ENCODE results near the gene PFKM. TPM values are rescaled to one million over a fixed set of nuclear protein-coding genes. Genes with fewer than 3 reads are reported as not detected.

Gene PFKM
- total RNA-seq (2014; rRNA removed; shearing (Covaris generic)) (35.8 and 41.1 TPM in 2 replicates), polyA plus RNA-seq (2016; fragmentation: Nextera tagmentation; extraction: Ambion mirVana) (27.6 and 28.8 TPM in 2 replicates)

DNA sequence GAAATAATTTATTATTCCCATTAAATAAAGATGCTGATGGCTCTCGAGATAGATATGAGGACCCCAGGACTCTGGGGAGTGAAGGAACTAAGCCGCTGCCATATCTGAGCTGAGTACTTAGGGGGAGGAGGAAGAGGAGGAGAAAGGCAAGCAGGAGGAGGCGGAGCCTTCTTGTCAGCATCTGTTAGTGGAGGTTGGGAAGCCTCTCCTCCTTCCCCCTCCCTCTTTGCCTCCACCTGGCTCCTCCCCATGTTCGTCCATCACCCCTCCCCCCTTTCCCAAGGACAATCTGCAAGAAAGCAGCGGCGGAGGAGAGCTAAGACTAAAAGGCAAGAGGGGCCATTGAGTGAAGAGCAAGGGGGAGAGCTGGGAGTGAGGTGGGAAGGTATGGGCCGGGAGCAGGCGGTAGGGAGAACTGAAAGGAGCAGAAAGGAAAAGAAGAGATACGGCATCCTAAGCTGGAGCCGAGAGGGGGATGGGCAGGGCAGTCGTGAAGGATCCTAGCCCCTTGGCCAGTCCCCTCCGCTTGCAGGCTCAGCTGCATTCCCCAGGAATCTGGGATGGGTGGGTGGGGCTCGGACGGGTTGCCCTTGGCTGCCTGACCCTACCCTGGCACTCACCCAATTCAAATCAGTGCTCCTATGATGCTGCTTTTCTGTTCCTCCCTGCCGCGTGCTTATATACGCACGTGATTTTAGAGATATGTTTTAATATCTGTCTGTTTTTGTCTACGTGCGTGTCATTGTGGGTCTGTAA is at the start of gene PFKM:
Gene PFKM, plus strand, starts transcription at position 287 of the 756 bp plus-strand sequence. CDS start 3,411 bp downstream, outside the sequence.
- Histone ChIP-seq H4K20me1 (ENCODE audit: insufficient read depth) (no peaks in the 10 kb centered on the region), H3K4me2 (ENCODE audit: unreplicated experiment) (peak within 1 kb of the TSS; percentile 76), H3K4me3 (peak within 1 kb of the TSS; percentile 91), H3K27me3 (replicated peaks; ENCODE audit: insufficient read depth) (no peaks in the 10 kb centered on the region), H3K27ac (peak within 1 kb of the TSS; percentile 38), H3K4me1 (ENCODE audit: insufficient read depth) (peaks cover 5% of the 10 kb centered on the region; the same call in 1 of the 2 replicates), H2AFZ (peak within 1 kb of the TSS; percentile 85), H3K9me2 (ENCODE audit: insufficient read depth) (no peaks in the 10 kb centered on the region), H3K36me3 (ENCODE audit: low read depth) (no peaks in the 10 kb centered on the region), H3K79me2 (ENCODE audit: insufficient read depth) (peaks cover 26% of the 10 kb centered on the region), H3K9ac (peak within 1 kb of the TSS; percentile 81), H3F3A (ENCODE audit: insufficient read depth) (no peaks in the 10 kb centered on the region), H3K9me3 (ENCODE audit: low read depth) (no peaks in the 10 kb centered on the region)
- in situ Hi-C loops (cut with MboI) = no loop called here
- peak; percentile 94 for DNase-seq
- no peak for TF ChIP-seq EZH2phosphoT487 (IDR thresholded peaks at IDR 0.05; ENCODE audit: insufficient read depth, low read depth)
- TF ChIP-seq EZH2 (IDR thresholded peaks at IDR 0.05; ENCODE audit: insufficient read depth, poor library complexity, severe bottlenecking) = no peak
- 1 to 2% methylated on average over 20 of the region's 20 CpGs for WGBS, 2 experiments (ENCODE audit: low coverage in 1 of 2, low lambda C conversion rate in 2 of 2, missing lambda C conversion rate in 2 of 2)

DNA sequence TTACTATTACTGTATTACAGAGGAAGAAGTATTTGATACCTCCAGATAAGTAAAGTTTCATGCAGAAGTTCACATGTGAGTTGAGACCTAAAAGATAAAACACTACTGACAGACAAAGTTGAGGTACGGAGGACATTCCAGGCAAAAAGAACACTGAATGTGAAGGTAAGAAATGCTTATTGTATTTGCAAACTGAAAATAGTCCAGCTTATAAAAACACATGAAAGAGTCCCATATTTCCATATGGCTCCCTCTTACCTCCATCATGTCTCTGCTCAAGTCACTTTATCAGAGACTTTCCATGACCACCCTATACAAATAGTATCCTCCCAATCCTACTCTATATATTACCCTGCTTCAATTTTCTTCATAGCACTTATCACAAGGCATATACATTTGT is 49.1 kb upstream of the PFKM start:
- no peaks in the 10 kb centered on the region for H3K9me2 ChIP-seq (ENCODE audit: insufficient read depth)
- no peak overlapping the region for H3K4me3 ChIP-seq
- H4K20me1 ChIP-seq (ENCODE audit: insufficient read depth) = no peaks in the 10 kb centered on the region
- no peaks in the 10 kb centered on the region for H3K79me2 ChIP-seq (ENCODE audit: insufficient read depth)
- no peak for DNase-seq
- no peak overlapping the region for H3K9ac ChIP-seq
- peaks cover 4% of the 10 kb centered on the region; the same call in 1 of the 2 replicates for H3K4me1 ChIP-seq (ENCODE audit: insufficient read depth)
- 94 to 100% methylated on average over 1 of the region's 1 CpG for WGBS, 2 experiments (ENCODE audit: low coverage in 1 of 2, low lambda C conversion rate in 2 of 2, missing lambda C conversion rate in 2 of 2)
- no peak overlapping the region for H2AFZ ChIP-seq
- no peak overlapping the region for H3K4me2 ChIP-seq (ENCODE audit: unreplicated experiment)
- no peak overlapping the region for H3K27ac ChIP-seq
- no peaks in the 10 kb centered on the region for H3K27me3 ChIP-seq (replicated peaks; ENCODE audit: insufficient read depth)
- in situ Hi-C loops (cut with MboI) = no loop called here
- H3K36me3 ChIP-seq (ENCODE audit: low read depth) = peaks cover 35% of the 10 kb centered on the region
- no peak for TF ChIP-seq EZH2 (IDR thresholded peaks at IDR 0.05; ENCODE audit: insufficient read depth, poor library complexity, severe bottlenecking)
- no peak for TF ChIP-seq EZH2phosphoT487 (IDR thresholded peaks at IDR 0.05; ENCODE audit: insufficient read depth, low read depth)
- no peaks in the 10 kb centered on the region for H3K9me3 ChIP-seq (ENCODE audit: low read depth)
- peaks cover 10% of the 10 kb centered on the region for H3F3A ChIP-seq (ENCODE audit: insufficient read depth)

DNA sequence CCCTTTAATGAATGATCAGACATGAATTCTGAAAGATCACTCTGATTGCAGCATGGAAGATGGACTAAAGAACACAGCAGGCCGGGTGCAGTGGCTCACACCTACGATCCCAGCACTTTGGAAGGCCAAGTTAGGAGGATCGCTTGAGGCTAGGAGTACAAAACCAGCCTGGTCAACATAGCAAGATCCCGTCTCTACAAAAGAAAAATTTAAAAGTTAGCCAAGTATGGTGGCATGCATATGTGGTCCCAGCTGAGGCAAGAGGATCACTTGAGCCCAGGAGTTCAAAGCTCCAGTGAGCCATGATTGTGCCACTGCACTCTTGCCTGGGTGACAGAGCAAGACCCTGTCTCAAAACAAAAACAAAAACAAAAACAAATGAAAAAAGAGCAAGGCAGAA is 48.4 kb upstream of the PFKM start:
- no peak overlapping the region for H3K4me2 ChIP-seq (ENCODE audit: unreplicated experiment)
- 95 to 97% methylated on average over 4 of the region's 4 CpGs for WGBS, 2 experiments (ENCODE audit: low coverage in 1 of 2, low lambda C conversion rate in 2 of 2, missing lambda C conversion rate in 2 of 2)
- in situ Hi-C loops (cut with MboI) = no loop called here

DNA sequence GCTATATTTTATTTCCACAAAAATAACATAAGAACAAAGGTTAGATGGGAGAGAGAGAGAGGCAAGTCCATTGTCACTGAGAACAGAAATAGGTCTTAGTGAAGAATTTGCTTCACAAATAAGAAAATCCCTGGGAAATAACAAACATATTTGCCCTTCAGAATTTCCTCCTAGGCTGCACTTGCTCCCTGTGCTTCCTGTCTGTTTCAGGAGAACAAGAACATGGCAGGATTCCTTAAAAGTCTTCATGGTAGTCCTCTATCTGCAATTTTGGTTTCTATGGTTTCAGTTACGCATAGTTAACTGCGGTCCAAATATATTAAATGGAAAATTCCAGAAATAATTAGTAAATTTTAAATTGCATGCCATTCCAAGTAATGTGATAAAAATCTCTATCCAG is 47.4 kb upstream of the PFKM start:
- peaks cover 23% of the 10 kb centered on the region; the same call in 1 of the 2 replicates for H3K36me3 ChIP-seq (ENCODE audit: low read depth)
- WGBS, 2 experiments (ENCODE audit: low coverage in 1 of 2, low lambda C conversion rate in 2 of 2, missing lambda C conversion rate in 2 of 2) = 98 to 100% methylated on average over 2 of the region's 2 CpGs
- in situ Hi-C loops (cut with MboI) = no loop called here

More for the DNA sequence above, 48.4 kb upstream of the PFKM start:
- no peak overlapping the region for H3K9ac ChIP-seq
- peaks cover 4% of the 10 kb centered on the region; the same call in 1 of the 2 replicates for H3K4me1 ChIP-seq (ENCODE audit: insufficient read depth)
- H4K20me1 ChIP-seq (ENCODE audit: insufficient read depth) = no peaks in the 10 kb centered on the region
- H3K27me3 ChIP-seq (replicated peaks; ENCODE audit: insufficient read depth) = no peaks in the 10 kb centered on the region
- peaks cover 10% of the 10 kb centered on the region for H3F3A ChIP-seq (ENCODE audit: insufficient read depth)
- DNase-seq = no peak
- H2AFZ ChIP-seq = no peak overlapping the region
- H3K36me3 ChIP-seq (ENCODE audit: low read depth) = peaks cover 30% of the 10 kb centered on the region; the same call in 1 of the 2 replicates
- no peak overlapping the region for H3K4me3 ChIP-seq
- no peak overlapping the region for H3K27ac ChIP-seq
- H3K9me2 ChIP-seq (ENCODE audit: insufficient read depth) = no peaks in the 10 kb centered on the region
- H3K79me2 ChIP-seq (ENCODE audit: insufficient read depth) = no peaks in the 10 kb centered on the region
- TF ChIP-seq EZH2 (IDR thresholded peaks at IDR 0.05; ENCODE audit: insufficient read depth, poor library complexity, severe bottlenecking) (no peak), EZH2phosphoT487 (IDR thresholded peaks at IDR 0.05; ENCODE audit: insufficient read depth, low read depth) (no peak)
- no peaks in the 10 kb centered on the region for H3K9me3 ChIP-seq (ENCODE audit: low read depth)

More for the DNA sequence above, 47.4 kb upstream of the PFKM start:
- Histone ChIP-seq H4K20me1 (ENCODE audit: insufficient read depth) (no peaks in the 10 kb centered on the region), H3K79me2 (ENCODE audit: insufficient read depth) (no peaks in the 10 kb centered on the region), H3K27me3 (replicated peaks; ENCODE audit: insufficient read depth) (no peaks in the 10 kb centered on the region), H3K9me2 (ENCODE audit: insufficient read depth) (no peaks in the 10 kb centered on the region), H3K4me1 (ENCODE audit: insufficient read depth) (peaks cover 4% of the 10 kb centered on the region; the same call in 1 of the 2 replicates), H3K9me3 (ENCODE audit: low read depth) (no peaks in the 10 kb centered on the region), H3F3A (ENCODE audit: insufficient read depth) (peaks cover 10% of the 10 kb centered on the region), H2AFZ (no peak overlapping the region), H3K4me2 (ENCODE audit: unreplicated experiment) (no peak overlapping the region), H3K27ac (no peak overlapping the region), H3K9ac (no peak overlapping the region), H3K4me3 (no peak overlapping the region)
- TF ChIP-seq EZH2 (IDR thresholded peaks at IDR 0.05; ENCODE audit: insufficient read depth, poor library complexity, severe bottlenecking) (no peak), EZH2phosphoT487 (IDR thresholded peaks at IDR 0.05; ENCODE audit: insufficient read depth, low read depth) (no peak)
- DNase-seq = no peak
